Endodermal cell (in vitro differentiated cells): Measurements from ENCODE around the gene RBM18. TPM values are rescaled to one million over a fixed set of nuclear protein-coding genes. Genes with fewer than 3 reads are reported as not detected.

Experiments used
- DNase-seq: peaks from one replicate; pipeline ENCODE4 v3.0.0-alpha.2; 2017
- H3K27ac ChIP-seq: 2 replicates; pipeline ENCODE4 v1.5.1; 2013; ENCODE audit warnings: mild to moderate bottlenecking, low read depth, low read length, moderate library complexity
- H3K27me3 ChIP-seq: 2 replicates; pipeline ENCODE4 v1.6.1; 2013; ENCODE audit warnings: mild to moderate bottlenecking, low read length, moderate library complexity; ENCODE audit not compliant: insufficient read depth, control insufficient read depth, poor library complexity, severe bottlenecking
- H3K36me3 ChIP-seq: 2 replicates; pipeline ENCODE4 v1.7.0; 2013; ENCODE audit warnings: mild to moderate bottlenecking, low read length, moderate library complexity; ENCODE audit not compliant: control insufficient read depth, insufficient read depth
- H3K4me1 ChIP-seq: one replicate; pipeline ENCODE4 v1.7.0; 2013; ENCODE audit warnings: low read length; ENCODE audit not compliant: control insufficient read depth, insufficient read depth
- H3K4me3 ChIP-seq: 2 replicates; pipeline ENCODE4 v1.5.1; 2013; ENCODE audit warnings: mild to moderate bottlenecking, low read length, moderate library complexity
- H3K9ac ChIP-seq: 2 replicates; pipeline ENCODE4 v1.6.1; 2013; ENCODE audit warnings: mild to moderate bottlenecking, low read length, moderate library complexity; ENCODE audit not compliant: poor library complexity, severe bottlenecking; ENCODE audit errors: extremely low read depth
- H3K9me3 ChIP-seq: 2 replicates; pipeline ENCODE4 v1.6.1; 2013; ENCODE audit warnings: mild to moderate bottlenecking, low read length, moderate library complexity; ENCODE audit not compliant: control insufficient read depth
- H3K27ac Mint-ChIP-seq: 2 replicates; pipeline ENCODE4 v1.8.0; 2020; ENCODE audit warnings: mixed read lengths
- H3K27me3 Mint-ChIP-seq: 2 replicates; pipeline ENCODE4 v1.8.0; 2021; ENCODE audit warnings: mild to moderate bottlenecking, mixed read lengths; ENCODE audit not compliant: insufficient read depth
- H3K36me3 Mint-ChIP-seq: 2 replicates; pipeline ENCODE4 v1.8.0; 2020; ENCODE audit warnings: low read depth, mixed read lengths
- H3K4me1 Mint-ChIP-seq: 2 replicates; pipeline ENCODE4 v1.8.0; 2020; ENCODE audit warnings: mixed read lengths
- H3K4me3 Mint-ChIP-seq: 2 replicates; pipeline ENCODE4 v1.8.0; 2020; ENCODE audit warnings: mild to moderate bottlenecking, moderate library complexity, mixed read lengths
- H3K9me3 Mint-ChIP-seq: 2 replicates; pipeline ENCODE4 v1.8.0; 2020; ENCODE audit warnings: mild to moderate bottlenecking, mixed read lengths
- CTCF ChIP-seq: fragments of 200-600 bp; sonication (generic); conservative IDR thresholded peaks from 2 replicates; pipeline ENCODE4 v1.5.0; 2021; ENCODE audit warnings: antibody characterized with exemption, mild to moderate bottlenecking
- WGBS, 2 experiments: methylation state at CpG; one replicate each; pipeline versions ENCODE4 v1.1.5 to v1.1.7; 2013; ENCODE audit warnings: missing lambda C conversion rate in 2 of 2, mixed read lengths in 1 of 2; ENCODE audit not compliant: insufficient coverage in 1 of 2, insufficient read length in 1 of 2; 5-methylcytosine and 5-hydroxymethylcytosine counted together
- total RNA-seq, 2 donors: library from RNA; stranded (reverse); fragmentation: NEBNext Ultra II Directional in 1 of 2; extraction: Animal tissue kit (Norgen Biotek cat#: 25700) in 1 of 2; gene quantifications; 2 replicates in 1 of 2; 3 replicates in 1 of 2; pipeline ENCODE4 v1.2.1, GENCODE V29; 2021

RBM18 gene
- total RNA-seq, 2 donors from 2014 or later: 15.7 to 17.3 TPM

- Mint-ChIP-seq H3K27ac (no peak overlapping the region), H3K9me3 (no peaks in the 10 kb centered on the region), H3K27me3 (no peaks in the 10 kb centered on the region), H3K36me3 (peaks cover 43% of the 10 kb centered on the region), H3K4me3 (no peak overlapping the region), H3K4me1 (no peaks in the 10 kb centered on the region)
- 94% methylated on average over 3 of the region's 3 CpGs; no CpG with 5 or more reads in 1 of the 2 experiments for WGBS, 2 experiments
- Histone ChIP-seq H3K4me1 (no peaks in the 10 kb centered on the region), H3K4me3 (no peak overlapping the region), H3K9ac (no peak overlapping the region), H3K27ac (no peak overlapping the region), H3K27me3 (no peaks in the 10 kb centered on the region), H3K36me3 (peaks cover 66% of the 10 kb centered on the region), H3K9me3 (no peaks in the 10 kb centered on the region)
- TF ChIP-seq CTCF: no peak
- DNase-seq: no peak
Observed at GRCh38 chr9:122244349-122244748, 20.3 kb downstream of the RBM18 start.

GRCh38 chr9:122239722-122240121 lies 24.9 kb downstream of the RBM18 start:
- DNase-seq: no peak
- no peak overlapping the region for H3K27ac ChIP-seq
- WGBS, 2 experiments: 80 to 92% methylated on average over 2 to 5 of the region's 5 CpGs
- Mint-ChIP-seq H3K27ac (no peak overlapping the region), H3K4me1 (no peaks in the 10 kb centered on the region), H3K4me3 (no peak overlapping the region), H3K36me3 (peaks cover 33% of the 10 kb centered on the region), H3K9me3 (no peaks in the 10 kb centered on the region), H3K27me3 (no peaks in the 10 kb centered on the region)
- no peaks in the 10 kb centered on the region for H3K27me3 ChIP-seq
- no peak for TF ChIP-seq CTCF
- H3K9ac ChIP-seq: no peak overlapping the region
- H3K9me3 ChIP-seq: no peaks in the 10 kb centered on the region
- H3K36me3 ChIP-seq: peaks cover 41% of the 10 kb centered on the region
- H3K4me1 ChIP-seq: no peaks in the 10 kb centered on the region
- H3K4me3 ChIP-seq: no peak overlapping the region

- no peak for TF ChIP-seq CTCF
- Histone ChIP-seq H3K27me3 (peaks cover 14% of the 10 kb centered on the region), H3K4me3 (no peak overlapping the region), H3K9ac (no peak overlapping the region), H3K27ac (no peak overlapping the region), H3K9me3 (no peaks in the 10 kb centered on the region), H3K4me1 (no peaks in the 10 kb centered on the region), H3K36me3 (peaks cover 23% of the 10 kb centered on the region)
- Mint-ChIP-seq H3K9me3 (no peaks in the 10 kb centered on the region), H3K4me3 (no peak overlapping the region), H3K36me3 (peaks cover 12% of the 10 kb centered on the region), H3K27ac (no peak overlapping the region), H3K4me1 (no peaks in the 10 kb centered on the region), H3K27me3 (peaks cover 9% of the 10 kb centered on the region)
- no peak for DNase-seq
- WGBS, 2 experiments: 91 to 93% methylated on average over 10 of the region's 10 CpGs
Observed at GRCh38 chr9:122236681-122237080, 28.0 kb downstream of the RBM18 start.
